DND-41 (cell line): ENCODE measurements around the gene DPY19L2.
"Not testable (repeated sequence)": the region's sequence is repeated elsewhere in the genome, so short reads cannot be mapped to it uniquely, and the experiment has no call there.

Source experiments
- ATAC-seq: fragments of 200-7000 bp; cut with Tn5 transposase; 3 replicates; pipeline ENCODE4 v1.9.1; 2021; ENCODE audit warnings: low read depth; ENCODE audit not compliant: insufficient read depth
- DNase-seq: peaks from one replicate; pipeline ENCODE4 v3.0.0-alpha.2; 2020
- H2AFZ ChIP-seq: 2 replicates; pipeline ENCODE4 v1.6.0; 2012; ENCODE audit warnings: low read depth, low read length
- H3K27ac ChIP-seq: 2 replicates; pipeline ENCODE4 v1.5.1; 2012; ENCODE audit warnings: low read length, inconsistent platforms
- H3K27me3 ChIP-seq: fragments of 200-600 bp; sonication (generic); 2 replicates; pipeline ENCODE4 v1.6.0; 2012; ENCODE audit warnings: low read length, mild to moderate bottlenecking, inconsistent platforms; ENCODE audit not compliant: insufficient read depth, poor library complexity
- H3K36me3 ChIP-seq: 2 replicates; pipeline ENCODE4 v1.5.1; 2012; ENCODE audit warnings: low read length, inconsistent platforms; ENCODE audit not compliant: insufficient read depth
- H3K4me1 ChIP-seq: 2 replicates; pipeline ENCODE4 v1.5.1; 2012; ENCODE audit warnings: mild to moderate bottlenecking, low read length; ENCODE audit not compliant: insufficient read depth
- H3K4me2 ChIP-seq: 2 replicates; pipeline ENCODE4 v1.6.0; 2012; ENCODE audit warnings: mild to moderate bottlenecking, moderate library complexity, low read length, inconsistent platforms; ENCODE audit not compliant: insufficient read depth
- H3K4me3 ChIP-seq, 2 experiments: fragments of 200-600 bp in 1 of 2; shearing (Covaris generic) in 1 of 2; 2 replicates each; pipeline ENCODE4 v1.5.1; 2012 to 2016; ENCODE audit warnings: inconsistent platforms in 2 of 2, low read length in 2 of 2, mild to moderate bottlenecking in 2 of 2, low read depth in 1 of 2, moderate library complexity in 1 of 2
- H3K79me2 ChIP-seq: 2 replicates; pipeline ENCODE4 v1.6.0; 2012; ENCODE audit warnings: low read length, inconsistent platforms; ENCODE audit not compliant: insufficient read depth
- H3K9ac ChIP-seq: 2 replicates; pipeline ENCODE4 v1.6.0; 2012; ENCODE audit warnings: low read depth, mild to moderate bottlenecking, inconsistent platforms, low read length, moderate library complexity
- H3K9me3 ChIP-seq: 2 replicates; pipeline ENCODE4 v1.5.1; 2012; ENCODE audit warnings: low read length, moderate library complexity, mild to moderate bottlenecking, inconsistent platforms; ENCODE audit not compliant: insufficient read depth, severe bottlenecking
- H4K20me1 ChIP-seq: 2 replicates; pipeline ENCODE4 v1.6.0; 2012; ENCODE audit warnings: low read length; ENCODE audit not compliant: insufficient read depth
- CTCF ChIP-seq: IDR thresholded peaks from 2 replicates; pipeline ENCODE4 v1.5.1; 2012; ENCODE audit warnings: borderline replicate concordance, low read length, moderate library complexity, mild to moderate bottlenecking; ENCODE audit not compliant: poor library complexity, severe bottlenecking; ENCODE audit errors: extremely low read depth
- EZH2 ChIP-seq: IDR thresholded peaks from 3 replicates; pipeline ENCODE4 v1.6.1; 2012; ENCODE audit warnings: borderline replicate concordance, low read depth, mild to moderate bottlenecking, moderate library complexity, low read length, inconsistent platforms; ENCODE audit not compliant: severe bottlenecking

Gene DPY19L2

GRCh38 chr12:63711339-63711738 is 43.0 kb upstream of the DPY19L2 start:
- H3K4me3 ChIP-seq, H2AFZ ChIP-seq, ATAC-seq, H3K27ac ChIP-seq, H3K36me3 ChIP-seq, DNase-seq, H3K9ac ChIP-seq, H3K9me3 ChIP-seq, H4K20me1 ChIP-seq, H3K4me1 ChIP-seq, H3K4me2 ChIP-seq, H3K79me2 ChIP-seq, H3K27me3 ChIP-seq: not testable (repeated sequence)

GRCh38 chr12:63706336-63706735 is 38.0 kb upstream of the DPY19L2 start:
- DNase-seq (no peak), ATAC-seq (no peak)
- H4K20me1 ChIP-seq: no peaks in the 10 kb centered on the region
- H3K9me3 ChIP-seq: no peaks in the 10 kb centered on the region
- H3K27me3 ChIP-seq: no peaks in the 10 kb centered on the region
- H3K79me2 ChIP-seq: no peaks in the 10 kb centered on the region
- H3K4me2 ChIP-seq: no peak overlapping the region
- H3K4me1 ChIP-seq: no peaks in the 10 kb centered on the region
- TF ChIP-seq EZH2 (no peak), CTCF (no peak)
- no peak overlapping the region for H3K27ac ChIP-seq
- no peak overlapping the region for H2AFZ ChIP-seq
- H3K4me3 ChIP-seq: no peak overlapping the region
- H3K9ac ChIP-seq: no peak overlapping the region
- no peaks in the 10 kb centered on the region for H3K36me3 ChIP-seq

GRCh38 chr12:63699678-63700382 is 31.5 kb upstream of the DPY19L2 start:
- H3K9ac ChIP-seq, H3K4me2 ChIP-seq, H3K4me3 ChIP-seq, H3K27ac ChIP-seq, H4K20me1 ChIP-seq, ATAC-seq, H3K79me2 ChIP-seq, DNase-seq, H3K4me1 ChIP-seq, H3K9me3 ChIP-seq, H3K36me3 ChIP-seq, H3K27me3 ChIP-seq, H2AFZ ChIP-seq: not testable (repeated sequence)

GRCh38 chr12:63699011-63699410 is 30.7 kb upstream of the DPY19L2 start:
- H3K4me1 ChIP-seq, H3K9me3 ChIP-seq, H3K27me3 ChIP-seq, H4K20me1 ChIP-seq, H3K4me2 ChIP-seq, H2AFZ ChIP-seq, H3K79me2 ChIP-seq, H3K9ac ChIP-seq, H3K27ac ChIP-seq, DNase-seq, ATAC-seq, H3K4me3 ChIP-seq, H3K36me3 ChIP-seq: not testable (repeated sequence)

- H3K4me2 ChIP-seq, H3K27me3 ChIP-seq, H3K27ac ChIP-seq, H2AFZ ChIP-seq, ATAC-seq, H4K20me1 ChIP-seq, H3K36me3 ChIP-seq, H3K4me1 ChIP-seq, H3K79me2 ChIP-seq, DNase-seq, H3K9ac ChIP-seq, H3K4me3 ChIP-seq, H3K9me3 ChIP-seq: not testable (repeated sequence)
Observed at GRCh38 chr12:63690837-63691236, 22.5 kb upstream of the DPY19L2 start.

- not testable (repeated sequence) for H4K20me1 ChIP-seq, ATAC-seq, H3K27ac ChIP-seq, H3K79me2 ChIP-seq, H3K4me3 ChIP-seq, H3K4me1 ChIP-seq, H3K36me3 ChIP-seq, H3K9me3 ChIP-seq, H3K27me3 ChIP-seq, H2AFZ ChIP-seq, H3K9ac ChIP-seq, DNase-seq, H3K4me2 ChIP-seq
Observed at GRCh38 chr12:63689141-63689540, 20.8 kb upstream of the DPY19L2 start.

GRCh38 chr12:63686623-63687022 is 18.3 kb upstream of the DPY19L2 start:
- not testable (repeated sequence) for DNase-seq, H3K4me3 ChIP-seq, H3K9me3 ChIP-seq, H3K4me2 ChIP-seq, H3K27me3 ChIP-seq, H3K4me1 ChIP-seq, H2AFZ ChIP-seq, ATAC-seq, H4K20me1 ChIP-seq, H3K36me3 ChIP-seq, H3K9ac ChIP-seq, H3K79me2 ChIP-seq, H3K27ac ChIP-seq
